ENCODE results near the gene ADTRP.

The ADTRP gene

GRCh38 chr6:11775791-11776409 lies 2.7 kb downstream of the ADTRP start:
- Histone ChIP-seq H4K20me1 (ENCODE audit: low read depth, low read length) (no peaks in the 10 kb centered on the region), H3K9ac (ENCODE audit: low read length) (no peak overlapping the region), H2AFZ (ENCODE audit: low read depth, low read length, severe bottlenecking) (no peak overlapping the region), H3K27me3 (ENCODE audit: low read length) (no peaks in the 10 kb centered on the region), H3K27ac (ENCODE audit: low read depth, low read length) (no peak overlapping the region), H3K4me2 (ENCODE audit: low read depth, low read length, poor library complexity, severe bottlenecking) (no peak overlapping the region), H3F3A (ENCODE audit: insufficient read depth) (no peaks in the 10 kb centered on the region), H3K79me2 (ENCODE audit: insufficient read depth, low read length) (no peaks in the 10 kb centered on the region), H3K9me3 (ENCODE audit: insufficient read depth, low read length) (no peaks in the 10 kb centered on the region), H3K9me2 (replicated peaks; ENCODE audit: insufficient read depth, low read length) (no peaks in the 10 kb centered on the region), H3K4me3 (ENCODE audit: insufficient read depth, low read length, poor library complexity, severe bottlenecking) (no peak overlapping the region), H3K36me3 (ENCODE audit: low read length) (no peaks in the 10 kb centered on the region)
- TF ChIP-seq CTCF (IDR thresholded peaks at IDR 0.05; ENCODE audit: insufficient read depth, low read length, poor library complexity, severe bottlenecking), result no peak
- no peak for TF ChIP-seq EZH2phosphoT487 (conservative IDR thresholded peaks at IDR 0.05; ENCODE audit: low read length)

- no peak overlapping the region for H3K4me3 ChIP-seq (ENCODE audit: insufficient read depth, low read length, poor library complexity, severe bottlenecking)
- H3K36me3 ChIP-seq (ENCODE audit: low read length), result no peaks in the 10 kb centered on the region
- no peak overlapping the region for H2AFZ ChIP-seq (ENCODE audit: low read depth, low read length, severe bottlenecking)
- H3K79me2 ChIP-seq (ENCODE audit: insufficient read depth, low read length), result no peaks in the 10 kb centered on the region
- no peak overlapping the region for H3K27ac ChIP-seq (ENCODE audit: low read depth, low read length)
- no peaks in the 10 kb centered on the region for H3K9me2 ChIP-seq (replicated peaks; ENCODE audit: insufficient read depth, low read length)
- H4K20me1 ChIP-seq (ENCODE audit: low read depth, low read length), result no peaks in the 10 kb centered on the region
- no peaks in the 10 kb centered on the region for H3K27me3 ChIP-seq (ENCODE audit: low read length)
- no peaks in the 10 kb centered on the region for H3K9me3 ChIP-seq (ENCODE audit: insufficient read depth, low read length)
- no peaks in the 10 kb centered on the region for H3F3A ChIP-seq (ENCODE audit: insufficient read depth)
- no peak for TF ChIP-seq CTCF (IDR thresholded peaks at IDR 0.05; ENCODE audit: insufficient read depth, low read length, poor library complexity, severe bottlenecking)
- no peak for TF ChIP-seq EZH2phosphoT487 (conservative IDR thresholded peaks at IDR 0.05; ENCODE audit: low read length)
- H3K4me2 ChIP-seq (ENCODE audit: low read depth, low read length, poor library complexity, severe bottlenecking), result no peak overlapping the region
- H3K9ac ChIP-seq (ENCODE audit: low read length), result no peak overlapping the region
Observed at GRCh38 chr6:11774426-11774825, 4.2 kb downstream of the ADTRP start.

GRCh38 chr6:11773581-11773980 lies 5.0 kb downstream of the ADTRP start:
- Histone ChIP-seq H3K79me2 (ENCODE audit: insufficient read depth, low read length) (no peaks in the 10 kb centered on the region), H3K9me3 (ENCODE audit: insufficient read depth, low read length) (no peaks in the 10 kb centered on the region), H3K9ac (ENCODE audit: low read length) (no peak overlapping the region), H3K9me2 (replicated peaks; ENCODE audit: insufficient read depth, low read length) (no peaks in the 10 kb centered on the region), H3K27me3 (ENCODE audit: low read length) (no peaks in the 10 kb centered on the region), H3K4me2 (ENCODE audit: low read depth, low read length, poor library complexity, severe bottlenecking) (no peak overlapping the region), H3F3A (ENCODE audit: insufficient read depth) (no peaks in the 10 kb centered on the region), H3K36me3 (ENCODE audit: low read length) (no peaks in the 10 kb centered on the region), H3K4me3 (ENCODE audit: insufficient read depth, low read length, poor library complexity, severe bottlenecking) (no peak overlapping the region), H2AFZ (ENCODE audit: low read depth, low read length, severe bottlenecking) (no peak overlapping the region), H3K27ac (ENCODE audit: low read depth, low read length) (no peak overlapping the region), H4K20me1 (ENCODE audit: low read depth, low read length) (no peaks in the 10 kb centered on the region)
- TF ChIP-seq EZH2phosphoT487 (conservative IDR thresholded peaks at IDR 0.05; ENCODE audit: low read length) (no peak), CTCF (IDR thresholded peaks at IDR 0.05; ENCODE audit: insufficient read depth, low read length, poor library complexity, severe bottlenecking) (no peak)
